HEK293 (cell line): ENCODE measurements around the gene HOXA6.

Experiments used
- CTCF ChIA-PET: fragments of 350-600 bp; formaldehyde crosslinking; extraction: SDS; loops from one replicate; lab custom pipeline; 2021; ENCODE audit warnings: antibody characterized with exemption; lab: Yijun Ruan, JAX
- POLR2A ChIA-PET: fragments of 300-600 bp; formaldehyde crosslinking; extraction: SDS; loops from one replicate; lab custom pipeline; 2020; ENCODE audit warnings: antibody characterized with exemption, inconsistent platforms; lab: Yijun Ruan, JAX
- H3K27ac ChIP-seq: fragments of 200-500 bp; sonication (Bioruptor generic); 2 replicates; pipeline ENCODE4 v1.5.1; 2014; ENCODE audit warnings: low read depth, low read length, control low read depth, inconsistent platforms; ENCODE audit errors: extremely low read depth
- H3K36me3 ChIP-seq, 2 experiments: fragments of 200-500 bp in 1 of 2; sonication (Bioruptor generic) in 1 of 2; 1 replicate in 1 of 2; 2 replicates in 1 of 2; pipeline ENCODE4 v1.5.1; 2014 to 2017; ENCODE audit warnings: inconsistent platforms in 2 of 2, low read length in 2 of 2; ENCODE audit not compliant: control insufficient read depth in 2 of 2, insufficient read depth in 1 of 2
- H3K4me1 ChIP-seq: fragments of 200-500 bp; sonication (Bioruptor generic); 2 replicates; pipeline ENCODE4 v1.5.1; 2014; ENCODE audit warnings: mild to moderate bottlenecking, low read length, inconsistent platforms; ENCODE audit not compliant: control insufficient read depth, insufficient read depth
- H3K4me3 ChIP-seq: 2 replicates; pipeline ENCODE4 v1.5.1; 2011; ENCODE audit warnings: low read depth, mild to moderate bottlenecking, control low read depth, low read length, moderate library complexity
- H3K9me3 ChIP-seq: fragments of 200-500 bp; sonication (Bioruptor generic); 2 replicates; pipeline ENCODE4 v1.5.1; 2014; ENCODE audit warnings: low read depth, low read length, inconsistent platforms; ENCODE audit not compliant: control insufficient read depth, insufficient read depth
- EGR2 ChIP-seq: fragments of 450-650 bp; formaldehyde crosslinking; IDR thresholded peaks from 2 replicates; pipeline ENCODE4 v1.5.1; 2016; ENCODE audit warnings: low read depth, missing biosample characterization, missing genetic modification characterization
- GLIS1 ChIP-seq: fragments of 450-650 bp; formaldehyde crosslinking; IDR thresholded peaks from 2 replicates; pipeline ENCODE4 v1.5.1; 2016; ENCODE audit warnings: missing biosample characterization, missing genetic modification characterization
- GLIS2 ChIP-seq: fragments of 450-650 bp; formaldehyde crosslinking; IDR thresholded peaks from 2 replicates; pipeline ENCODE4 v1.5.1; 2016; ENCODE audit warnings: missing biosample characterization, missing genetic modification characterization
- KLF8 ChIP-seq: fragments of 450-650 bp; formaldehyde crosslinking; IDR thresholded peaks from 2 replicates; pipeline ENCODE4 v1.5.1; 2016; ENCODE audit warnings: missing biosample characterization, missing genetic modification characterization
- KLF9 ChIP-seq: fragments of 450-650 bp; formaldehyde crosslinking; IDR thresholded peaks from 2 replicates; pipeline ENCODE4 v1.5.1; 2016; ENCODE audit warnings: missing biosample characterization, missing genetic modification characterization, low read depth
- MEIS1 ChIP-seq: sonication (generic); formaldehyde crosslinking; IDR thresholded peaks from 2 replicates; pipeline ENCODE4 v1.8.1; 2022; ENCODE audit warnings: missing genetic modification reagents, mild to moderate bottlenecking, borderline replicate concordance
- PRDM1 ChIP-seq: fragments of 450-650 bp; formaldehyde crosslinking; IDR thresholded peaks from 2 replicates; pipeline ENCODE4; 2016; ENCODE audit warnings: missing biosample characterization, missing genetic modification characterization
- ZBTB8A ChIP-seq: fragments of 450-650 bp; formaldehyde crosslinking; IDR thresholded peaks from 2 replicates; pipeline ENCODE4 v1.5.1; 2016; ENCODE audit warnings: missing biosample characterization, missing genetic modification characterization
- ZFP69B ChIP-seq: fragments of 450-650 bp; formaldehyde crosslinking; IDR thresholded peaks from 2 replicates; pipeline ENCODE4 v1.5.1; 2016; ENCODE audit warnings: missing biosample characterization, missing genetic modification characterization
- ZIC2 ChIP-seq: fragments of 450-650 bp; formaldehyde crosslinking; IDR thresholded peaks from 2 replicates; pipeline ENCODE4 v1.5.1; 2016; ENCODE audit warnings: missing biosample characterization, missing genetic modification characterization
- ZNF324 ChIP-seq: fragments of 450-650 bp; formaldehyde crosslinking; IDR thresholded peaks from 2 replicates; pipeline ENCODE4 v1.5.1; 2016; ENCODE audit warnings: missing biosample characterization, missing genetic modification characterization
- ZNF350 ChIP-seq: fragments of 450-650 bp; formaldehyde crosslinking; IDR thresholded peaks from 2 replicates; pipeline ENCODE4 v1.5.0; 2017; ENCODE audit warnings: missing biosample characterization, mild to moderate bottlenecking, missing genetic modification characterization
- ZNF394 ChIP-seq: fragments of 450-650 bp; formaldehyde crosslinking; IDR thresholded peaks from 2 replicates; pipeline ENCODE4 v1.5.1; 2016; ENCODE audit warnings: missing biosample characterization, missing genetic modification characterization, mild to moderate bottlenecking, moderate library complexity, borderline replicate concordance
- ZNF473 ChIP-seq: fragments of 450-650 bp; formaldehyde crosslinking; IDR thresholded peaks from 2 replicates; pipeline ENCODE4 v1.5.1; 2017; ENCODE audit warnings: missing biosample characterization, missing genetic modification characterization
- ZNF548 ChIP-seq: fragments of 450-650 bp; formaldehyde crosslinking; IDR thresholded peaks from 2 replicates; pipeline ENCODE4 v1.5.1; 2016; ENCODE audit warnings: missing biosample characterization, missing genetic modification characterization
- ZNF558 ChIP-seq: fragments of 450-650 bp; formaldehyde crosslinking; IDR thresholded peaks from 2 replicates; pipeline ENCODE4 v1.5.1; 2016; ENCODE audit warnings: missing biosample characterization, missing genetic modification characterization
- ZNF596 ChIP-seq: fragments of 450-650 bp; IDR thresholded peaks from 2 replicates; pipeline ENCODE4 v1.5.0; 2018; ENCODE audit warnings: missing biosample characterization, mild to moderate bottlenecking, missing genetic modification characterization, moderate library complexity
- ZNF600 ChIP-seq: fragments of 450-650 bp; formaldehyde crosslinking; IDR thresholded peaks from 2 replicates; pipeline ENCODE4 v1.5.1; 2016; ENCODE audit warnings: missing biosample characterization, missing genetic modification characterization
- ZNF626 ChIP-seq: fragments of 450-650 bp; sonication (Bioruptor Pico); formaldehyde crosslinking; IDR thresholded peaks from 2 replicates; pipeline ENCODE4 v1.5.1; 2018; ENCODE audit warnings: missing biosample characterization, missing genetic modification characterization, inconsistent platforms
- ZNF777 ChIP-seq: fragments of 450-650 bp; formaldehyde crosslinking; IDR thresholded peaks from 2 replicates; pipeline ENCODE4 v1.5.1; 2017; ENCODE audit warnings: missing biosample characterization, missing genetic modification characterization, borderline replicate concordance
- TF ChIP-seq, protein P1 (sequence below): fragments of 450-650 bp; formaldehyde crosslinking; IDR thresholded peaks from 2 replicates; pipeline ENCODE4 v1.5.1; 2017; ENCODE audit warnings: missing biosample characterization, missing genetic modification characterization
- TF ChIP-seq, protein P2 (sequence below): fragments of 450-650 bp; formaldehyde crosslinking; IDR thresholded peaks from 2 replicates; pipeline ENCODE4 v1.5.1; 2016; ENCODE audit warnings: missing biosample characterization, missing genetic modification characterization
- TF ChIP-seq, protein P3 (sequence below): fragments of 450-650 bp; formaldehyde crosslinking; IDR thresholded peaks from 2 replicates; pipeline ENCODE4 v1.5.1; 2016; ENCODE audit warnings: missing biosample characterization, missing genetic modification characterization
- TF ChIP-seq, protein P4 (sequence below): fragments of 450-650 bp; formaldehyde crosslinking; IDR thresholded peaks from 2 replicates; pipeline ENCODE4 v1.5.1; 2016; ENCODE audit warnings: missing biosample characterization, missing genetic modification characterization
- TF ChIP-seq, protein P5 (sequence below): IDR thresholded peaks from 2 replicates; pipeline ENCODE4 v1.6.1; 2011; ENCODE audit warnings: mild to moderate bottlenecking, low read depth, low read length, borderline replicate concordance

The HOXA6 gene

DNA sequence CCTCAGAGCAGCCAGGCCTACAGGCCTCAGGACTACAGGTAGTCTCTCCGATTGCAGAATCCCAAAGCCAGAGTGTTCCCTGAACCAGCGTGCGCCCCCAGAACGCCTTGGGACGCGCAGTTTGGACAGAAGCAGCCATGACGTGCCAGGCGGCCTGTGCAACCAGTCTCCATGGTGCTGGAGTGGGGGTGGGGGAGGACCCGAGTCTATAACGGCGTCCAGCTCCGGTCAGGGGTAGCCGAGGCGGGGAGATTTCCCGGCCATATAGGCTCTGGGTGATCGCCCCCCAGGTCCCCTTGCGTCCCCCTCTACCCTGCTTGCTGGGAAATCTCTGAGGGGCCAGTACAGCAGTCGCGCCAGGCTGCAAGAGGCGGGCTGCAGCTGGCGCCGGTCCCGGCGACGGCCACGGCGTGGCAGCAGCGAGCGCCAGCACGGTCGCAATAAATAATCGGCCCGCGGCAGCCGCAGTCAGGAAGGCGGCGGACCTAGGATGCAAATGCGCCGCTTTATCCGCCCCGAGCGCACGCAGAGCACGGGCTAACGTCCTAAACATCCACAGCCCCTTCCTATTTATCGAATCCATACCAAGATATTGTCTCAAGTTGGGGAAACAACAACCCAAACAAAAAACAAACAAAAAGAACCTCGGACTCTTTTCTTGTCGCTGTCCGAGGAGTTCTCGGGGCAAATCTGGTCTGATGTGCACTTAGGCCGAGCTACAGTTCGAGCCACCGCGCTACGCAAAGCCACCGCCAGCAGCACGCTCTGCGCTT is 3.2 kb upstream of the HOXA6 start (continued):
- TF ChIP-seq, protein P1, sequence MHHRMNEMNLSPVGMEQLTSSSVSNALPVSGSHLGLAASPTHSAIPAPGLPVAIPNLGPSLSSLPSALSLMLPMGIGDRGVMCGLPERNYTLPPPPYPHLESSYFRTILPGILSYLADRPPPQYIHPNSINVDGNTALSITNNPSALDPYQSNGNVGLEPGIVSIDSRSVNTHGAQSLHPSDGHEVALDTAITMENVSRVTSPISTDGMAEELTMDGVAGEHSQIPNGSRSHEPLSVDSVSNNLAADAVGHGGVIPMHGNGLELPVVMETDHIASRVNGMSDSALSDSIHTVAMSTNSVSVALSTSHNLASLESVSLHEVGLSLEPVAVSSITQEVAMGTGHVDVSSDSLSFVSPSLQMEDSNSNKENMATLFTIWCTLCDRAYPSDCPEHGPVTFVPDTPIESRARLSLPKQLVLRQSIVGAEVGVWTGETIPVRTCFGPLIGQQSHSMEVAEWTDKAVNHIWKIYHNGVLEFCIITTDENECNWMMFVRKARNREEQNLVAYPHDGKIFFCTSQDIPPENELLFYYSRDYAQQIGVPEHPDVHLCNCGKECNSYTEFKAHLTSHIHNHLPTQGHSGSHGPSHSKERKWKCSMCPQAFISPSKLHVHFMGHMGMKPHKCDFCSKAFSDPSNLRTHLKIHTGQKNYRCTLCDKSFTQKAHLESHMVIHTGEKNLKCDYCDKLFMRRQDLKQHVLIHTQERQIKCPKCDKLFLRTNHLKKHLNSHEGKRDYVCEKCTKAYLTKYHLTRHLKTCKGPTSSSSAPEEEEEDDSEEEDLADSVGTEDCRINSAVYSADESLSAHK (tag by site-specific recombination) = no peak
- TF ChIP-seq ZNF324 (tag by site-specific recombination) = no peak
- TF ChIP-seq ZNF548 (tag by site-specific recombination) = no peak
- no peak for TF ChIP-seq KLF8 (tag by site-specific recombination)
- no peak for TF ChIP-seq ZNF350
- no peak for TF ChIP-seq ZNF626 (tag by site-specific recombination)
- 0 out of 2 replicates have a peak, but pooled peaks have one; percentile 5 for TF ChIP-seq ZIC2
- no peak for TF ChIP-seq ZNF473 (tag by site-specific recombination)
- TF ChIP-seq, protein P2, sequence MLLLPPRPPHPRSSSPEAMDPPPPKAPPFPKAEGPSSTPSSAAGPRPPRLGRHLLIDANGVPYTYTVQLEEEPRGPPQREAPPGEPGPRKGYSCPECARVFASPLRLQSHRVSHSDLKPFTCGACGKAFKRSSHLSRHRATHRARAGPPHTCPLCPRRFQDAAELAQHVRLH (tag by site-specific recombination) = no peak
- TF ChIP-seq EGR2 (tag by site-specific recombination) = no peak
- no peak for TF ChIP-seq ZNF558
- no peak for TF ChIP-seq ZNF394
- TF ChIP-seq MEIS1 (CRISPR knock-in tag) = peak; percentile 77; the same call in 1 of the 2 replicates

DNA sequence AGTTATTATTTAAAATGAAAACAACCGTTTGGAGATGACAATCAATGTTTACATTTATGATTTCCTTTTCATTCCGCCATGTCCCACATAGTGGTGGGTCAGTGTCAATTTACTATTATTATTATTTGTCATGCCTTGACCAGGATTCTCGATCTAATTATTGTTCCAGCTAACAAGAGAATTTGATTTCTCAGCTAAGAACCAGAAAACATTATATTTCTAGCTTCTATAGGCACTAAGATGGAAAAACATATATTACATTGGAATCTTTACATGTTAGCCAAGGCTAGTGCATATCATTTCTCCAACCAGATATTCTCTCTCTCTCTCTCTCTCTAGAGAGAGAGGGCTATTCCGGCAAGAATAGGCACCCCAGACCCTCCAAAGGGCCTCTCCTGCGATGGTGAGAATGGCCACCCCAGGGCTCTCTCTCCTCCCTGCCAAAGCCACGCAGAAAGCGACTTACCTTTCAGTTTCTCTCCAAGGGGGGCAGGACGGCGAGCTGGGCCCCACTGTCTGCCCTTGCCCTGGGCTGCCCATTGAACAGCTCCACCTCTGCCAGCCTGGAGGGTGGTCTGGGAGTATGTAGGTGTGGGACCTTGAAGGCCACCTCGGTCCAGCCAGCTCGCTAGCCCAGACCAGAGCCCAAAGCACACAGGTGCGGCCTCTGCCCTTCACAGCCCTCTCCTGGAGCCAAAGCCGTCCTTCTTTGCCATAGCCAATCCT is 2.4 kb upstream of the HOXA6 start:
- Histone ChIP-seq H3K27ac (peak overlapping the region; percentile 99), H3K36me3 (peaks cover 0 to 48% of the 10 kb centered on the region in 2 experiments; a peak in 2 of 3 replicates), H3K9me3 (no peaks in the 10 kb centered on the region), H3K4me3 (peak overlapping the region; percentile 59), H3K4me1 (peaks cover 11% of the 10 kb centered on the region)
- TF ChIP-seq, protein P3, sequence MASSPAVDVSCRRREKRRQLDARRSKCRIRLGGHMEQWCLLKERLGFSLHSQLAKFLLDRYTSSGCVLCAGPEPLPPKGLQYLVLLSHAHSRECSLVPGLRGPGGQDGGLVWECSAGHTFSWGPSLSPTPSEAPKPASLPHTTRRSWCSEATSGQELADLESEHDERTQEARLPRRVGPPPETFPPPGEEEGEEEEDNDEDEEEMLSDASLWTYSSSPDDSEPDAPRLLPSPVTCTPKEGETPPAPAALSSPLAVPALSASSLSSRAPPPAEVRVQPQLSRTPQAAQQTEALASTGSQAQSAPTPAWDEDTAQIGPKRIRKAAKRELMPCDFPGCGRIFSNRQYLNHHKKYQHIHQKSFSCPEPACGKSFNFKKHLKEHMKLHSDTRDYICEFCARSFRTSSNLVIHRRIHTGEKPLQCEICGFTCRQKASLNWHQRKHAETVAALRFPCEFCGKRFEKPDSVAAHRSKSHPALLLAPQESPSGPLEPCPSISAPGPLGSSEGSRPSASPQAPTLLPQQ (tag by site-specific recombination) = no peak; the same call in none of the 2 replicates
- TF ChIP-seq ZFP69B (tag by site-specific recombination) (peak; percentile 69; the same call in 1 of the 2 replicates), ZIC2 (0 out of 2 replicates have a peak, but pooled peaks have one; percentile 7), KLF9 (0 out of 2 replicates have a peak, but pooled peaks have one; percentile 14), ZNF600 (tag by site-specific recombination) (0 out of 2 replicates have a peak, but pooled peaks have one; percentile 9), GLIS1 (tag by site-specific recombination) (peak; percentile 15; the same call in 1 of the 2 replicates), PRDM1 (tag by site-specific recombination) (peak; percentile 46; the same call in 1 of the 2 replicates), ZNF596 (tag by site-specific recombination) (peak; percentile 89), ZBTB8A (tag by site-specific recombination) (no peak), GLIS2 (peak; percentile 45; the same call in 1 of the 2 replicates), ZNF777 (tag by site-specific recombination) (no peak)
- TF ChIP-seq, protein P4, sequence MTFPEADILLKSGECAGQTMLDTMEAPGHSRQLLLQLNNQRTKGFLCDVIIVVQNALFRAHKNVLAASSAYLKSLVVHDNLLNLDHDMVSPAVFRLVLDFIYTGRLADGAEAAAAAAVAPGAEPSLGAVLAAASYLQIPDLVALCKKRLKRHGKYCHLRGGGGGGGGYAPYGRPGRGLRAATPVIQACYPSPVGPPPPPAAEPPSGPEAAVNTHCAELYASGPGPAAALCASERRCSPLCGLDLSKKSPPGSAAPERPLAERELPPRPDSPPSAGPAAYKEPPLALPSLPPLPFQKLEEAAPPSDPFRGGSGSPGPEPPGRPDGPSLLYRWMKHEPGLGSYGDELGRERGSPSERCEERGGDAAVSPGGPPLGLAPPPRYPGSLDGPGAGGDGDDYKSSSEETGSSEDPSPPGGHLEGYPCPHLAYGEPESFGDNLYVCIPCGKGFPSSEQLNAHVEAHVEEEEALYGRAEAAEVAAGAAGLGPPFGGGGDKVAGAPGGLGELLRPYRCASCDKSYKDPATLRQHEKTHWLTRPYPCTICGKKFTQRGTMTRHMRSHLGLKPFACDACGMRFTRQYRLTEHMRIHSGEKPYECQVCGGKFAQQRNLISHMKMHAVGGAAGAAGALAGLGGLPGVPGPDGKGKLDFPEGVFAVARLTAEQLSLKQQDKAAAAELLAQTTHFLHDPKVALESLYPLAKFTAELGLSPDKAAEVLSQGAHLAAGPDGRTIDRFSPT (tag by site-specific recombination) = peak; percentile 54
- TF ChIP-seq, protein P5, sequence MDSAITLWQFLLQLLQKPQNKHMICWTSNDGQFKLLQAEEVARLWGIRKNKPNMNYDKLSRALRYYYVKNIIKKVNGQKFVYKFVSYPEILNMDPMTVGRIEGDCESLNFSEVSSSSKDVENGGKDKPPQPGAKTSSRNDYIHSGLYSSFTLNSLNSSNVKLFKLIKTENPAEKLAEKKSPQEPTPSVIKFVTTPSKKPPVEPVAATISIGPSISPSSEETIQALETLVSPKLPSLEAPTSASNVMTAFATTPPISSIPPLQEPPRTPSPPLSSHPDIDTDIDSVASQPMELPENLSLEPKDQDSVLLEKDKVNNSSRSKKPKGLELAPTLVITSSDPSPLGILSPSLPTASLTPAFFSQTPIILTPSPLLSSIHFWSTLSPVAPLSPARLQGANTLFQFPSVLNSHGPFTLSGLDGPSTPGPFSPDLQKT = no peak
- ChIA-PET CTCF (interaction anchor here (0.6 to 4.3 kb wide), 24 partner anchors 9 to 1303 kb away, joined by 3 to 50 read pairs (median 4); partner anchors contain the start of gene HOXA4), POLR2A (interaction anchor here (0.6 to 5.6 kb wide), 12 partner anchors 9 to 358 kb away, joined by 4 to 42 read pairs (median 10); partner anchors contain the start of genes HOXA10, HOXA11, HOXA4 and HOXA9)
